Stimulated activated CD8-positive, alpha-beta memory T cell treated with anti-CD3 and anti-CD28 coated beads, Interleukin-12 subunit alpha, Interleukin-12 subunit beta, amount 100 ng/mL, for 4 hours (primary cell): ENCODE data around the gene ZNF576.
A peak's percentile ranks its signal among the peaks of the same experiment; 100 is the strongest.
"Not testable (repeated sequence)": the region's sequence is repeated elsewhere in the genome, so short reads cannot be mapped to it uniquely, and the experiment has no call there.

ENCODE experiments used
- DNase-seq: peaks from one replicate; pipeline ENCODE4 v3.0.0-alpha.2; 2020; ENCODE audit warnings: low read depth

The ZNF576 gene

GRCh38 chr19:43575156-43575950 is 21.0 kb upstream of the ZNF576 start, which contains the start of the genes PINLYP and XRCC1:
PINLYP (plus strand) TSS chr19:43575801; CDS start chr19:43577192, 1,391 bp downstream.
XRCC1 (minus strand) TSS chr19:43575527; CDS start chr19:43575458, 69 bp downstream.
- peak; percentile 89 for DNase-seq

GRCh38 chr19:43575955-43576878 is 20.2 kb upstream of the ZNF576 start:
- DNase-seq: no peak

- DNase-seq: no peak
Observed at GRCh38 chr19:43578787-43579186, 17.6 kb upstream of the ZNF576 start.

- no peak for DNase-seq
Observed at GRCh38 chr19:43581467-43581866, 14.9 kb upstream of the ZNF576 start.

- DNase-seq: no peak
Observed at GRCh38 chr19:43582495-43582894, 13.9 kb upstream of the ZNF576 start.

- no peak for DNase-seq
Observed at GRCh38 chr19:43584484-43584883, 11.9 kb upstream of the ZNF576 start.

GRCh38 chr19:43586346-43586745 is 10.0 kb upstream of the ZNF576 start:
- no peak for DNase-seq

- not testable (repeated sequence) for DNase-seq
Observed at GRCh38 chr19:43587029-43587428, 9.4 kb upstream of the ZNF576 start.

GRCh38 chr19:43589277-43589676 is 7.1 kb upstream of the ZNF576 start:
- DNase-seq: no peak

- no peak for DNase-seq
Observed at GRCh38 chr19:43589678-43590077, 6.7 kb upstream of the ZNF576 start.

- DNase-seq: no peak
Observed at GRCh38 chr19:43591904-43592772, 4.3 kb upstream of the ZNF576 start.

- DNase-seq: no peak
Observed at GRCh38 chr19:43592800-43593350, 3.5 kb upstream of the ZNF576 start.

GRCh38 chr19:43594081-43594697 is 2.2 kb upstream of the ZNF576 start:
- no peak for DNase-seq

GRCh38 chr19:43594710-43595604 is 1.4 kb upstream of the ZNF576 start:
- DNase-seq: peak; percentile 53

- no peak for DNase-seq
Observed at GRCh38 chr19:43595605-43595998, 793 bp upstream of the ZNF576 start.

GRCh38 chr19:43596842-43597461 is 557 bp downstream of the ZNF576 start:
- DNase-seq: no peak

GRCh38 chr19:43597876-43598275 is 1.5 kb downstream of the ZNF576 start:
- DNase-seq: no peak

- DNase-seq: no peak
Observed at GRCh38 chr19:43598445-43599240, 2.2 kb downstream of the ZNF576 start.
